GM20000 (cell line): ENCODE measurements around the gene GREM1.

Experiments
- DNase-seq: peaks from one replicate; pipeline ENCODE4 v3.0.0; 2012; ENCODE audit warnings: low spot score
- CTCF ChIP-seq: IDR thresholded peaks from 2 replicates; pipeline ENCODE4 v1.5.1; 2012; ENCODE audit warnings: mild to moderate bottlenecking, control low read depth; ENCODE audit errors: extremely low read depth, missing control alignments

Gene GREM1

GRCh38 chr15:32787949-32788348 lies 70.1 kb downstream of the GREM1 start:
- DNase-seq: no peak
- no peak for TF ChIP-seq CTCF

- no peak for DNase-seq
- TF ChIP-seq CTCF: no peak
Measured at GRCh38 chr15:32790352-32790999, 72.7 kb downstream of the GREM1 start.

- no peak for TF ChIP-seq CTCF
- DNase-seq: no peak
Measured at GRCh38 chr15:32792436-32792835, 74.6 kb downstream of the GREM1 start.
